ENCODE results near the gene CCNJL. TPM values are rescaled to one million over a fixed set of nuclear protein-coding genes. Genes with fewer than 3 reads are reported as not detected.

Gene CCNJL
- polyA plus RNA-seq, 4 donors = 7.9 to 10.1 (median 8.3) TPM

GRCh38 chr5:160233215-160233614, 79.1 kb downstream of the CCNJL start:
- DNase-seq (ENCODE audit: low read depth in 4 of 4, low spot score in 3 of 4) = no peak

GRCh38 chr5:160231783-160232342, 80.5 kb downstream of the CCNJL start:
- no peak for DNase-seq (ENCODE audit: low read depth in 4 of 4, low spot score in 3 of 4)

- DNase-seq (ENCODE audit: low read depth in 4 of 4, low spot score in 3 of 4) = no peak
These were observed 81.5 kb downstream of the CCNJL start for GRCh38 chr5:160230686-160231527.

GRCh38 chr5:160229190-160229742, 83.1 kb downstream of the CCNJL start, which contains the start of gene FABP6:
TSS of gene FABP6 (plus strand) at chr5:160229506. CDS start at chr5:160229558, 52 bp downstream.
- no peak for DNase-seq (ENCODE audit: low read depth in 4 of 4, low spot score in 3 of 4)

GRCh38 chr5:160227012-160227411, 85.4 kb downstream of the CCNJL start:
- DNase-seq (ENCODE audit: low read depth in 4 of 4, low spot score in 3 of 4) = no peak

- no peak for DNase-seq (ENCODE audit: low read depth in 4 of 4, low spot score in 3 of 4)
These were observed 91.3 kb downstream of the CCNJL start for GRCh38 chr5:160221082-160221481.

GRCh38 chr5:160219356-160219755, 93.0 kb downstream of the CCNJL start:
- no peak for DNase-seq (ENCODE audit: low read depth in 4 of 4, low spot score in 3 of 4)

- DNase-seq (ENCODE audit: low read depth in 4 of 4, low spot score in 3 of 4) = no peak
These were observed 98.8 kb downstream of the CCNJL start for GRCh38 chr5:160213537-160213936.

- no peak for DNase-seq (ENCODE audit: low read depth in 4 of 4, low spot score in 3 of 4)
These were observed 101.0 kb downstream of the CCNJL start for GRCh38 chr5:160211352-160211751.

GRCh38 chr5:160210606-160211005, 101.8 kb downstream of the CCNJL start:
- no peak for DNase-seq (ENCODE audit: low read depth in 4 of 4, low spot score in 3 of 4)

GRCh38 chr5:160209917-160210316, 102.4 kb downstream of the CCNJL start:
- DNase-seq (ENCODE audit: low read depth in 4 of 4, low spot score in 3 of 4) = no peak

GRCh38 chr5:160207061-160207460, 105.3 kb downstream of the CCNJL start:
- no peak for DNase-seq (ENCODE audit: low read depth in 4 of 4, low spot score in 3 of 4)

Other genes with a start within 250 kb of the CCNJL start
- 10 to 100 TPM; 28.8 to 34.3 (median 31.0) TPM for gene PWWP2A, start 193.1 kb downstream of the CCNJL start, polyA plus RNA-seq (ENCODE audit: insufficient read length in 4 of 4)
- not detected for gene FABP6, start 83.1 kb downstream of the CCNJL start, polyA plus RNA-seq (ENCODE audit: insufficient read length in 4 of 4)
- 1 to 10 TPM; 1.7 to 3.3 (median 1.8) TPM for gene C1QTNF2, start 58.1 kb upstream of the CCNJL start, polyA plus RNA-seq (ENCODE audit: insufficient read length in 4 of 4)
- gene FAM200C, start 87.5 kb upstream of the CCNJL start, polyA plus RNA-seq (ENCODE audit: insufficient read length in 4 of 4) = 10 to 100 TPM; 13.1 to 15.5 (median 13.7) TPM
- 10 to 100 TPM; 56.2 to 72.2 (median 62.0) TPM for gene SLU7, start 106.5 kb upstream of the CCNJL start, polyA plus RNA-seq (ENCODE audit: insufficient read length in 4 of 4)
- 10 to 100 TPM; 66.9 to 75.0 (median 71.7) TPM for gene PTTG1, start 109.3 kb upstream of the CCNJL start, polyA plus RNA-seq (ENCODE audit: insufficient read length in 4 of 4)

Data from right renal pelvis (tissue), 4 donors.